Peyer's patch (tissue), 4 donors: Measurements from ENCODE around the gene FAM234B.

Experiments
- CTCF ChIP-seq, 6 experiments: fragments of 450-650 bp in 4 of 6; fragments of 200-600 bp in 2 of 6; sonication (generic) in 1 of 6; IDR thresholded peaks; one replicate each; pipeline ENCODE4 v1.5.1; 2017 to 2019; ENCODE audit warnings: antibody characterized with exemption in 6 of 6, mild to moderate bottlenecking in 3 of 6, moderate library complexity in 1 of 6
- POLR2A ChIP-seq, 2 donors: fragments of 450-650 bp; IDR thresholded peaks; one replicate each; pipeline ENCODE4 v1.5.1; 2017; ENCODE audit warnings: antibody characterized with exemption in 2 of 2, mild to moderate bottlenecking in 2 of 2, moderate library complexity in 2 of 2

- TF ChIP-seq CTCF (IDR thresholded peaks at IDR 0.05) (no peak), POLR2A (IDR thresholded peaks at IDR 0.05) (no peak)
Observed at GRCh38 chr12:13079440-13079906, 35.3 kb downstream of the FAM234B start.
